Skin epidermis (tissue), 12 donors: ENCODE data around the gene FXYD5.
"Not testable (repeated sequence)": the region's sequence is repeated elsewhere in the genome, so short reads cannot be mapped to it uniquely, and the experiment has no call there.

Source experiments
- H3K27ac ChIP-seq, 21 experiments: fragments of 200-600 bp; sonication (generic) in 11 of 21; one replicate each; pipeline ENCODE4 v1.5.0; 2020; ENCODE audit warnings: mild to moderate bottlenecking in 3 of 21, inconsistent platforms in 2 of 21, moderate library complexity in 2 of 21
- H3K4me3 ChIP-seq, 7 experiments: fragments of 200-600 bp; sonication (generic) in 2 of 7; one replicate each; pipeline ENCODE4 v1.5.0; 2020; ENCODE audit warnings: inconsistent platforms in 2 of 7, mild to moderate bottlenecking in 2 of 7, moderate library complexity in 1 of 7

The FXYD5 gene

GRCh38 chr19:35118268-35119020 lies 36.1 kb upstream of the FXYD5 start:
- Histone ChIP-seq H3K27ac (peak overlapping the region in 19 of 21 experiments; percentile 2 to 88 (median 76)), H3K4me3 (peak overlapping the region; percentile 3 to 58 (median 9))

GRCh38 chr19:35119091-35119490 lies 35.4 kb upstream of the FXYD5 start:
- H3K27ac ChIP-seq: peak overlapping the region in 19 of 21 experiments; percentile 2 to 88 (median 70)
- peak overlapping the region; percentile 3 to 58 (median 9) for H3K4me3 ChIP-seq

- peak overlapping the region in 17 of 21 experiments; percentile 7 to 88 (median 76) for H3K27ac ChIP-seq
- peak overlapping the region in 3 of 7 experiments; percentile 3 to 58 (median 29) for H3K4me3 ChIP-seq
Observed at GRCh38 chr19:35119578-35120155, 34.9 kb upstream of the FXYD5 start.

- Histone ChIP-seq H3K27ac (peak overlapping the region in 20 of 21 experiments; percentile 14 to 88 (median 76)), H3K4me3 (no peak overlapping the region)
Observed at GRCh38 chr19:35120492-35120891, 34.0 kb upstream of the FXYD5 start.

GRCh38 chr19:35120898-35121297 lies 33.6 kb upstream of the FXYD5 start:
- H3K4me3 ChIP-seq: no peak overlapping the region
- H3K27ac ChIP-seq: peak overlapping the region in 20 of 21 experiments; percentile 14 to 87 (median 76)

- H3K4me3 ChIP-seq: no peak overlapping the region
- peak overlapping the region in 20 of 21 experiments; percentile 53 to 89 (median 82) for H3K27ac ChIP-seq
Observed at GRCh38 chr19:35122687-35123551, 31.6 kb upstream of the FXYD5 start.

- H3K4me3 ChIP-seq: no peak overlapping the region
- peak overlapping the region in 20 of 21 experiments; percentile 53 to 89 (median 82) for H3K27ac ChIP-seq
Observed at GRCh38 chr19:35123573-35123972, 31.0 kb upstream of the FXYD5 start.

GRCh38 chr19:35124098-35125060 lies 30.2 kb upstream of the FXYD5 start:
- Histone ChIP-seq H3K27ac (peak overlapping the region in 20 of 21 experiments; percentile 53 to 89 (median 82)), H3K4me3 (peak overlapping the region; percentile 21 to 40 (median 34))

GRCh38 chr19:35125270-35125717 lies 29.2 kb upstream of the FXYD5 start:
- Histone ChIP-seq H3K27ac (peak overlapping the region in 18 of 21 experiments; percentile 53 to 89 (median 82)), H3K4me3 (peak overlapping the region in 1 of 7 experiments; percentile 39)

GRCh38 chr19:35125749-35126623 lies 28.5 kb upstream of the FXYD5 start:
- H3K4me3 ChIP-seq: no peak overlapping the region

GRCh38 chr19:35126624-35126959 lies 27.9 kb upstream of the FXYD5 start:
- Histone ChIP-seq H3K27ac (peak overlapping the region in 9 of 21 experiments; percentile 6 to 86 (median 27)), H3K4me3 (no peak overlapping the region)

More at GRCh38 chr19:35125749-35126623, 28.5 kb upstream of the FXYD5 start:
- H3K27ac ChIP-seq: peak overlapping the region in 10 of 21 experiments; percentile 6 to 88 (median 81)

GRCh38 chr19:35127871-35128270 lies 26.7 kb upstream of the FXYD5 start:
- H3K27ac ChIP-seq: peak overlapping the region in 6 of 21 experiments; percentile 1 to 86 (median 42)
- H3K4me3 ChIP-seq: no peak overlapping the region

GRCh38 chr19:35128398-35129057 lies 26.0 kb upstream of the FXYD5 start:
- H3K4me3 ChIP-seq: no peak overlapping the region
- peak overlapping the region in 1 of 21 experiments; percentile 15 for H3K27ac ChIP-seq

GRCh38 chr19:35129724-35130274 lies 24.7 kb upstream of the FXYD5 start:
- not testable (repeated sequence) for H3K27ac ChIP-seq, H3K4me3 ChIP-seq

GRCh38 chr19:35130761-35131720 lies 23.5 kb upstream of the FXYD5 start:
- no peak overlapping the region for H3K4me3 ChIP-seq
- H3K27ac ChIP-seq: no peak overlapping the region

- Histone ChIP-seq H3K4me3 (no peak overlapping the region), H3K27ac (no peak overlapping the region)
Observed at GRCh38 chr19:35132254-35132653, 22.3 kb upstream of the FXYD5 start.
